Liver (tissue), 9 donors: ENCODE measurements around the gene CA10. TPM values are rescaled to one million over a fixed set of nuclear protein-coding genes. Genes with fewer than 3 reads are reported as not detected.

Source experiments
- DNase-seq: peaks from one replicate; pipeline ENCODE4 v3.0.0-alpha.2; 2017; ENCODE audit warnings: low spot score
- H3K27ac ChIP-seq, 2 donors: one replicate each; pipeline ENCODE4 v1.7.0; 2013; ENCODE audit warnings: inconsistent platforms in 2 of 2, low read length in 2 of 2, control low read depth in 1 of 2, low read depth in 1 of 2, mild to moderate bottlenecking in 1 of 2
- H3K27me3 ChIP-seq, 4 donors: one replicate each; pipeline versions ENCODE4 v1.6.1 to v1.7.0; 2013; ENCODE audit warnings: low read length in 3 of 4, inconsistent platforms in 1 of 4, mild to moderate bottlenecking in 1 of 4, moderate library complexity in 1 of 4; ENCODE audit not compliant: control insufficient read depth in 4 of 4, insufficient read depth in 4 of 4
- H3K36me3 ChIP-seq, 4 donors: one replicate each; pipeline versions ENCODE4 v1.6.1 to v1.7.0; 2013; ENCODE audit warnings: low read length in 3 of 4, mild to moderate bottlenecking in 3 of 4, low read depth in 1 of 4, moderate library complexity in 1 of 4; ENCODE audit not compliant: control insufficient read depth in 4 of 4, insufficient read depth in 3 of 4
- H3K4me1 ChIP-seq, 4 donors: one replicate each; pipeline versions ENCODE4 v1.6.1 to v1.7.0; 2013; ENCODE audit warnings: low read length in 3 of 4, mild to moderate bottlenecking in 3 of 4, moderate library complexity in 1 of 4; ENCODE audit not compliant: control insufficient read depth in 4 of 4, insufficient read depth in 4 of 4
- H3K4me3 ChIP-seq, 3 donors: one replicate each; pipeline versions ENCODE4 v1.6.1 to v1.7.0; 2013; ENCODE audit warnings: low read length in 3 of 3, control low read depth in 1 of 3, low read depth in 1 of 3, mild to moderate bottlenecking in 1 of 3
- H3K9ac ChIP-seq, 2 donors: one replicate each; pipeline ENCODE4 v1.7.0; 2013; ENCODE audit warnings: low read length in 2 of 2, mild to moderate bottlenecking in 2 of 2, moderate library complexity in 2 of 2, control low read depth in 1 of 2, low read depth in 1 of 2
- H3K9me3 ChIP-seq, 4 donors: one replicate each; pipeline versions ENCODE4 v1.6.1 to v1.7.0; 2013; ENCODE audit warnings: low read length in 3 of 4; ENCODE audit not compliant: control insufficient read depth in 4 of 4
- ATF3 ChIP-seq: IDR thresholded peaks from 2 replicates; pipeline ENCODE4 v1.6.1; 2016; ENCODE audit warnings: antibody characterized with exemption
- CTCF ChIP-seq: fragments of 150-350 bp; IDR thresholded peaks from 2 replicates; pipeline ENCODE4 v1.5.1; 2017; ENCODE audit warnings: improper control_type of control experiment, low read depth, low read length; ENCODE audit not compliant: missing input control
- EGR1 ChIP-seq, 2 donors: IDR thresholded peaks; 2 replicates each; pipeline ENCODE4 v1.6.1; 2016 to 2018; ENCODE audit warnings: antibody characterized with exemption in 2 of 2, low read depth in 2 of 2
- FOXA1 ChIP-seq: IDR thresholded peaks from 2 replicates; pipeline ENCODE4 v1.6.1; 2016; ENCODE audit warnings: antibody characterized with exemption
- FOXA2 ChIP-seq: IDR thresholded peaks from 2 replicates; pipeline ENCODE4 v1.6.1; 2016; ENCODE audit warnings: antibody characterized with exemption
- GABPA ChIP-seq, 2 donors: IDR thresholded peaks in 1 of 2; conservative IDR thresholded peaks in 1 of 2; 2 replicates each; pipeline ENCODE4 v1.6.1; 2016; ENCODE audit warnings: antibody characterized with exemption in 2 of 2, mild to moderate bottlenecking in 1 of 2, moderate library complexity in 1 of 2
- HNF4A ChIP-seq, 2 donors: conservative IDR thresholded peaks; 2 replicates each; pipeline ENCODE4 v1.6.1; 2016; ENCODE audit warnings: antibody characterized with exemption in 2 of 2, mild to moderate bottlenecking in 2 of 2
- HNF4G ChIP-seq: IDR thresholded peaks from 2 replicates; pipeline ENCODE4 v1.6.1; 2016; ENCODE audit warnings: antibody characterized with exemption
- JUND ChIP-seq, 2 donors: IDR thresholded peaks; 2 replicates each; pipeline ENCODE4 v1.6.1; 2016; ENCODE audit warnings: antibody characterized with exemption in 2 of 2
- NR2F2 ChIP-seq: IDR thresholded peaks from 2 replicates; pipeline ENCODE4 v1.6.1; 2016; ENCODE audit warnings: antibody characterized with exemption
- RAD21 ChIP-seq, 2 donors: IDR thresholded peaks; 2 replicates each; pipeline ENCODE4 v1.6.1; 2016; ENCODE audit warnings: antibody characterized with exemption in 2 of 2, mild to moderate bottlenecking in 2 of 2
- RXRA ChIP-seq, 2 donors: IDR thresholded peaks; 2 replicates each; pipeline ENCODE4 v1.6.1; 2017 to 2018; ENCODE audit warnings: antibody characterized with exemption in 2 of 2, mild to moderate bottlenecking in 1 of 2
- SP1 ChIP-seq: IDR thresholded peaks from 2 replicates; pipeline ENCODE4 v1.6.1; 2018; ENCODE audit warnings: antibody characterized with exemption, mild to moderate bottlenecking
- TAF1 ChIP-seq: conservative IDR thresholded peaks from 2 replicates; pipeline ENCODE4 v1.6.1; 2016; ENCODE audit warnings: antibody characterized with exemption, mild to moderate bottlenecking
- YY1 ChIP-seq: IDR thresholded peaks from 2 replicates; pipeline ENCODE4 v1.6.1; 2016; ENCODE audit warnings: antibody characterized with exemption, mild to moderate bottlenecking
- ZBTB33 ChIP-seq: IDR thresholded peaks from 2 replicates; pipeline ENCODE4 v1.6.1; 2016; ENCODE audit warnings: antibody characterized with exemption
- WGBS: extraction: QIAGEN DNeasy Blood & Tissue Kit; methylation state at CpG from one replicate; pipeline ENCODE4 v1.1.7; 2013; 5-methylcytosine and 5-hydroxymethylcytosine counted together
- polyA plus RNA-seq, 2 donors: library from polyadenylated mRNA; stranded (reverse) in 1 of 2; unstranded in 1 of 2; fragments of 200-250 nt in 1 of 2; fragments of >200 nt in 1 of 2; fragmentation: Nextera tagmentation in 1 of 2; extraction: Ambion mirVana in 1 of 2; gene quantifications; one replicate each; pipeline versions ENCODE4 v1.2.1 to v1.2.3, GENCODE V29; 2013 to 2015
- total RNA-seq, 2 donors: library from RNA; depleted of rRNA; stranded (reverse); fragments of >200 nt; gene quantifications; one replicate each; pipeline ENCODE4 v1.2.3, GENCODE V29; 2014
- TF ChIP-seq, protein P1 (sequence below): IDR thresholded peaks from 2 replicates; pipeline ENCODE4 v1.6.1; 2016; ENCODE audit warnings: antibody characterized with exemption, mild to moderate bottlenecking
- TF ChIP-seq, protein P2 (sequence below): IDR thresholded peaks from 2 replicates; pipeline ENCODE4 v1.6.1; 2016; ENCODE audit warnings: antibody characterized with exemption
- donor health status: healthy.
- donor health status: healthy.
- donor health status: healthy.
- donor health status: healthy.
- donor health status: healthy.

The CA10 gene
- total and polyA plus RNA-seq, 4 donors = 0.05 TPM; not detected in 3

GRCh38 chr17:51745993-51746392, 412.5 kb downstream of the CA10 start:
- WGBS = 64% methylated on average over 2 of the region's 2 CpGs
- no peak overlapping the region for H3K9ac ChIP-seq
- no peaks in the 10 kb centered on the region for H3K36me3 ChIP-seq
- H3K9me3 ChIP-seq = no peaks in the 10 kb centered on the region
- TF ChIP-seq, protein P1, sequence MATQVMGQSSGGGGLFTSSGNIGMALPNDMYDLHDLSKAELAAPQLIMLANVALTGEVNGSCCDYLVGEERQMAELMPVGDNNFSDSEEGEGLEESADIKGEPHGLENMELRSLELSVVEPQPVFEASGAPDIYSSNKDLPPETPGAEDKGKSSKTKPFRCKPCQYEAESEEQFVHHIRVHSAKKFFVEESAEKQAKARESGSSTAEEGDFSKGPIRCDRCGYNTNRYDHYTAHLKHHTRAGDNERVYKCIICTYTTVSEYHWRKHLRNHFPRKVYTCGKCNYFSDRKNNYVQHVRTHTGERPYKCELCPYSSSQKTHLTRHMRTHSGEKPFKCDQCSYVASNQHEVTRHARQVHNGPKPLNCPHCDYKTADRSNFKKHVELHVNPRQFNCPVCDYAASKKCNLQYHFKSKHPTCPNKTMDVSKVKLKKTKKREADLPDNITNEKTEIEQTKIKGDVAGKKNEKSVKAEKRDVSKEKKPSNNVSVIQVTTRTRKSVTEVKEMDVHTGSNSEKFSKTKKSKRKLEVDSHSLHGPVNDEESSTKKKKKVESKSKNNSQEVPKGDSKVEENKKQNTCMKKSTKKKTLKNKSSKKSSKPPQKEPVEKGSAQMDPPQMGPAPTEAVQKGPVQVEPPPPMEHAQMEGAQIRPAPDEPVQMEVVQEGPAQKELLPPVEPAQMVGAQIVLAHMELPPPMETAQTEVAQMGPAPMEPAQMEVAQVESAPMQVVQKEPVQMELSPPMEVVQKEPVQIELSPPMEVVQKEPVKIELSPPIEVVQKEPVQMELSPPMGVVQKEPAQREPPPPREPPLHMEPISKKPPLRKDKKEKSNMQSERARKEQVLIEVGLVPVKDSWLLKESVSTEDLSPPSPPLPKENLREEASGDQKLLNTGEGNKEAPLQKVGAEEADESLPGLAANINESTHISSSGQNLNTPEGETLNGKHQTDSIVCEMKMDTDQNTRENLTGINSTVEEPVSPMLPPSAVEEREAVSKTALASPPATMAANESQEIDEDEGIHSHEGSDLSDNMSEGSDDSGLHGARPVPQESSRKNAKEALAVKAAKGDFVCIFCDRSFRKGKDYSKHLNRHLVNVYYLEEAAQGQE = no peak
- no peak overlapping the region for H3K4me3 ChIP-seq
- no peak for DNase-seq
- no peaks in the 10 kb centered on the region for H3K4me1 ChIP-seq
- no peaks in the 10 kb centered on the region for H3K27me3 ChIP-seq
- no peak overlapping the region for H3K27ac ChIP-seq

DNA sequence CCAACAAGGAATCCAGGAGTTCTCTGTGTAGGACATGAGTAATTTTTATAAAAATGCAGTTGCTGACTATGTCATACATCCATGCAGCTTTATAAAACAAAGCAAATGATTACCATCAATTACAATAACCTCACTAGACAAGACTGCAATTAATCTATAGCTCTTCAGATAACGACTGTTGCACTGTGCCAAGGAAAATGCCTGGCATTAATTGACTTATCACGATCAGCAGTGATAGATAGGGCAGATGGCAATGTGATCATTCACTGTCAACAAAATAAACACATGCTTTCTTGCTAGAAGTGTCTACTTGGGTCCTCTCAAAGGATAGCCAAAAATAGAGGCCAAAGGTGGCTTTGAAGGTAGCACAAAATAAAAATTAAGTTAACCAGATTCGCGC, 415.0 kb downstream of the CA10 start:
- no peaks in the 10 kb centered on the region for H3K27me3 ChIP-seq
- 86% methylated on average over 4 of the region's 4 CpGs for WGBS

DNA sequence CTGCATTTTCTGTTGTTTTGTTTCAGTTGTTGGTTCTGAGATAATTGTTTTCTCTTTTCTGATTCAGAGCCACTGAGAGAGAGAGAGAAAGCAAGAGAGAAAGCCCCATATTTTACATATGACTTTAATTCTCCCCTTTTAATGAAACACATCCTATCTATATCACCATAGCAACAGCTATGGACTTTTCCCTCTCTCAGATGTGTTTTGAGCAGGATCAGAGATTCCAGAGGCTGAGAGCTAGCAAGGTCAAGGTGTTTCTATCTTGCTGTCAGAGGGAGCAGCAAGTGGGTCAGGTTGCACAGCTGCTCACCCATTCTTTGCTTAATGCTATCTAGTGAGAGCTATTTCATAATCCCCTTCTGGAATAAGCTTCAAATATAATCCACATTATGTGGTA, 415.9 kb downstream of the CA10 start:
- no peaks in the 10 kb centered on the region for H3K36me3 ChIP-seq
- no peak overlapping the region for H3K4me3 ChIP-seq
- no peaks in the 10 kb centered on the region for H3K9me3 ChIP-seq
- DNase-seq = no peak
- H3K9ac ChIP-seq = no peak overlapping the region
- H3K4me1 ChIP-seq = no peaks in the 10 kb centered on the region
- no peaks in the 10 kb centered on the region for H3K27me3 ChIP-seq
- TF ChIP-seq NR2F2 = no peak
- no peak for TF ChIP-seq EGR1 (IDR thresholded peaks at IDR 0.05; ENCODE audit: low read depth in 2 of 2)
- TF ChIP-seq CTCF = no peak
- TF ChIP-seq FOXA2 = no peak
- TF ChIP-seq RAD21 (IDR thresholded peaks at IDR 0.05) = no peak
- TF ChIP-seq, protein P1 = no peak
- TF ChIP-seq HNF4G = no peak
- TF ChIP-seq SP1 = no peak
- TF ChIP-seq, protein P2, sequence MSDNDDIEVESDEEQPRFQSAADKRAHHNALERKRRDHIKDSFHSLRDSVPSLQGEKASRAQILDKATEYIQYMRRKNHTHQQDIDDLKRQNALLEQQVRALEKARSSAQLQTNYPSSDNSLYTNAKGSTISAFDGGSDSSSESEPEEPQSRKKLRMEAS = no peak
- TF ChIP-seq YY1 = no peak
- no peak for TF ChIP-seq HNF4A (conservative IDR thresholded peaks at IDR 0.05)
- TF ChIP-seq FOXA1 = no peak
- TF ChIP-seq TAF1 = no peak
- no peak for TF ChIP-seq ATF3
- TF ChIP-seq RXRA (IDR thresholded peaks at IDR 0.05) = no peak
- TF ChIP-seq ZBTB33 = no peak
- no peak for TF ChIP-seq GABPA (IDR thresholded peaks at IDR 0.05 in 1 of 2, conservative IDR thresholded peaks at IDR 0.05 in 1 of 2)
- no peak for TF ChIP-seq JUND (IDR thresholded peaks at IDR 0.05)
- H3K27ac ChIP-seq = no peak overlapping the region

More for the DNA sequence above, 415.0 kb downstream of the CA10 start:
- H3K4me1 ChIP-seq = no peaks in the 10 kb centered on the region
- no peaks in the 10 kb centered on the region for H3K36me3 ChIP-seq
- no peak for DNase-seq
- no peak overlapping the region for H3K4me3 ChIP-seq
- H3K9me3 ChIP-seq = no peaks in the 10 kb centered on the region
- no peak overlapping the region for H3K27ac ChIP-seq
- H3K9ac ChIP-seq = no peak overlapping the region
- no peak for TF ChIP-seq GABPA (IDR thresholded peaks at IDR 0.05 in 1 of 2, conservative IDR thresholded peaks at IDR 0.05 in 1 of 2)
- TF ChIP-seq RXRA (IDR thresholded peaks at IDR 0.05) = no peak
